Measurements from ENCODE around the gene PIKFYVE.
"Not testable (repeated sequence)": the region's sequence is repeated elsewhere in the genome, so short reads cannot be mapped to it uniquely, and the experiment has no call there.

The PIKFYVE gene

DNA sequence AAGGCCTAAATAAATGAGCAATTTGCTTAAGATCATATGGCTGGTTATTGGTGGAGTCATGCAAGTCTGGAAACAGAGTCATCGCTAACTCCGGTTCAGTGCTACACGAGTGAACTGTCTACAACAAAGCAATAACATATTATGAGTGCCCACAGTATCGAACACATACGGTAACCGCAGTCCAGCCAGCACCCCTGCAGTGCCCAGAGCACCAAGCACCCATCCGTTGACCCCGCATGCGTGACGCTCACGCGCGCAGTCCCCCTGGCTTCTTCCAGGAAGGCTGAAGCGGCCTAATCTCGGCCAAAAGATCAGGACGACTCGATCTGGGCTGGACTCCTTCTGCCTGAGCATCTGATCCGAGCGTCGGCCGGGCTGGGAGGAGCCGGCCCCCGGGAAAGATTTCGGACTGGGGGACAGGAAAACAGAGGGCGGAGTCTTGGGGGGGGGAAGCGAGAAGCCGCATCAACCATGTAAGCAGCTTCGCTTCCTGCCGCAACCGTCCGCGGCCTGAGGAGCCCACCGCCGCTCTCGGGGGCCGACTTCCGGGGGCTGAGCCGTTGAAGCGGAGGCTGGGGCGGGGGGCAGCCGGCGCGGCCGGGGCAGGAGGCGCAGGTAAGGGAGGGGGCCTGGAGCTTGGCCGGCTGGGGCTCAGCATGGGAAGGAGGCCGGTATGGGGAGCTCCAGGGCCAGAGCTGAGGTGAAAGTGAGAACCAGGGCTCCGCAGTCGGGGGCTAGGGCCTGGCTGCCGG, at the start of gene PIKFYVE:
PIKFYVE (plus strand) TSS at position 455 of the 752 bp plus-strand sequence. CDS start 5,265 bp downstream, outside the sequence.
- peak; percentile 73 to 76 for DNase-seq (ENCODE audit: low read depth in 2 of 2)

DNA sequence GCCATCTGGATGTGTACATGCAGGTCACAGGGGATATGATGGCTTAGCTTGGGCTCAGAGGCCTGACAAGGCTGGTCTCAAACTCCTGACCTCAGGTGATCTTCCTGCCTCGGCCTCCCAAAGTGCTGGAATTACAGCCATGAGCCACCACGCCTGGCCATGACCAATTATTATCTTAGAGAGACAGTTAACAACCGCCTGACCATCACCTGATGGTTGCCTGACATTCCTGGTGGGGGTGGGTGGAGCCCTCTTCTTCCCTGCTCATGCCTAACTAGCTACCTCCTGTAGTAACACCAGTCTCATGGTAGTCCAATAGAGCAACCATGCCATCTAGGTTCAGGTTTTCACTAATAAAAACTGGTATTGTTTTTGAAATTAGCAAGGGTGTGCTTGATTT, 44.2 kb upstream of the PIKFYVE start:
- DNase-seq (ENCODE audit: low read depth in 2 of 2) = not testable (repeated sequence)

- no peak for DNase-seq (ENCODE audit: low read depth in 2 of 2)
Measured at GRCh38 chr2:208222351-208222750, 43.7 kb upstream of the PIKFYVE start.

- no peak for DNase-seq (ENCODE audit: low read depth in 2 of 2)
Measured at GRCh38 chr2:208224802-208225201, 41.3 kb upstream of the PIKFYVE start.

GRCh38 chr2:208227581-208228232, 38.3 kb upstream of the PIKFYVE start:
- DNase-seq (ENCODE audit: low read depth in 2 of 2) = no peak

DNA sequence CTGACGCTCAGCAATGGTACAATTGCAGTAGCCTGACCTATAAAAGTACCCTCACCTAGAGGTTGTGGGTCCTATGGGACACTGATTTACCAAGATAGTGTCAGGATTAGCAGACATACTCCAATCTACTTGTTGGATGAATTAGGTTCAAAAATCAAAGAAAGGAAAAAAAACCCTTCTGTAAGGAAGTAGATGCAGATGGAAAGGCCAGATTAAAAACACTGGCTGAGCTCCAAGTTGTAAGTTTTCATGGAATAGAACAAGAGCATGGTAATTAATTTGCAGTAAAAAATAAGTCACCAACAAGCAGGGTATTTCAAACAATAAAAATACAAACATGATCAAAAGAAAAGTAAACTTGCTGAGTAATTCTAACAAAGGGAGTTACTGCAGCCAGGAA, 37.6 kb upstream of the PIKFYVE start:
- no peak for DNase-seq (ENCODE audit: low read depth in 2 of 2)

DNA sequence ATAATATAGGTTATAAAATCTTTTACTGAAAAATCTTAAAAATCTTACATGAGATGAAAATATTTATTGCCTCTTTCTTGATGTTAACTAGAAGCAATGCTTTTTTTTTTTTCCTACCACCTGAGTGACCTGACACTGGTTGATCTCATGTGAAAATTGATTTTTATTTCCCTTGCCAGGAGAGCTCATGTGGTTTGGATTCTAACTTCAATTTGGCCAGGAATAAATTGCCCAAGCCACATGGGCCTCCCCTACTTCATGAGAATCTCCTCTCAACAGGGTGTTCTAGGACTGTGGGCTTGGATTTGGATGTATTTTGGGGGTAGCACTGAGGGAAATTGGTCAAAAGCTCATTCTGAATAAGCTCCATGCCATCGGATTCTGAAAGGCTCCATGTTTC, 31.3 kb upstream of the PIKFYVE start:
- DNase-seq (ENCODE audit: low read depth in 2 of 2) = no peak

- no peak for DNase-seq (ENCODE audit: low read depth in 2 of 2)
Measured at GRCh38 chr2:208235860-208236259, 30.2 kb upstream of the PIKFYVE start.

GRCh38 chr2:208239770-208240493, 26.1 kb upstream of the PIKFYVE start:
- DNase-seq (ENCODE audit: low read depth in 2 of 2) = no peak

- DNase-seq (ENCODE audit: low read depth in 2 of 2) = no peak
Measured at GRCh38 chr2:208240619-208241209, 25.3 kb upstream of the PIKFYVE start.

DNA sequence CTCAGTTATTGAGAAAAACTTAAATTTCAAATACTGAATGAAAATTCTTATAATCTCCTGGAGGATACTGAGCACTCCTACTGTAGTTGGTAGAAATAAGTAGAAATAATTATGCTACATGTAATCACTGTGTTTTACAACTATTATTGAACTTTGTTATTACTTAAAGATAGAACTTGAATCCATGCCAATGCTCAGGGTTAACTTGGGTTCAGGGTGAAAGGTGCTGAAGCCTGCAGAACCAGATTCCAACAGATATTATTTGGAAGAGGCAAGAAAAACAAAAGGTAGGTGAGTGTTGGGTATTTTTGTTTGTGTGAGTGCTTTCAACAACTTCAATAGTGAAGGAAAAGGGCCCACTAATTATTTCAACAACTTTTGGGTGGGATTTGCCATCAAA, 21.6 kb upstream of the PIKFYVE start:
- no peak for DNase-seq (ENCODE audit: low read depth in 2 of 2)

- no peak for DNase-seq (ENCODE audit: low read depth in 2 of 2)
Measured at GRCh38 chr2:208245746-208246145, 20.3 kb upstream of the PIKFYVE start.

- no peak for DNase-seq (ENCODE audit: low read depth in 2 of 2)
Measured at GRCh38 chr2:208248601-208249000, 17.5 kb upstream of the PIKFYVE start.

- DNase-seq (ENCODE audit: low read depth in 2 of 2) = no peak
Measured at GRCh38 chr2:208249296-208249695, 16.8 kb upstream of the PIKFYVE start.

GRCh38 chr2:208250388-208250787, 15.7 kb upstream of the PIKFYVE start:
- no peak for DNase-seq (ENCODE audit: low read depth in 2 of 2)

GRCh38 chr2:208251098-208251497, 15.0 kb upstream of the PIKFYVE start:
- no peak for DNase-seq (ENCODE audit: low read depth in 2 of 2)

GRCh38 chr2:208252716-208253492, 13.2 kb upstream of the PIKFYVE start:
- no peak for DNase-seq (ENCODE audit: low read depth in 2 of 2)

DNA sequence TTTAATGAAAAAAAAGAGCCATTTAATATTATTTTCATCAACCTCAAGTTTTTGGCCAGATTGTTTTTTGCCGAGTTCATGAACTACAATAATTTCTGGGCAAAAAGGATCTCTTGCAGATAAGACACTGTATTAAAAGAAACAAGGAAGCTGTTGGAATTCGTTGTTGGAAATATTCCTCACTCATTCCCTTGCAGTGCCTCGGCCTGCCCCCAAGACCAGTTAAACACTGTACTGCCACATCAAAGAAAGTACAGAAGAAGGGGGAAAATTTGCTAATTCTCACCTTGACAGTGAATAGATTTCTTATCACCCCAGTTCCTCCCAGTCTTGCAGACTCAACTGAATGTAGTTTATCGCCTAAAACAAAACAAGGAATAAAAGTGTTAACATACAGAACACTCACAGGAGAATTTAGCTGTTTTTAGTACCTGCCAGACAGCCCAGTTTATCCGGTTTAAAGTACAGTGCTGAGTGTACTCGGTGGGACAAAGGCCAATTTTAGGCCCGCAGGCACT, 12.4 kb upstream of the PIKFYVE start:
- no peak for DNase-seq (ENCODE audit: low read depth in 2 of 2)

DNA sequence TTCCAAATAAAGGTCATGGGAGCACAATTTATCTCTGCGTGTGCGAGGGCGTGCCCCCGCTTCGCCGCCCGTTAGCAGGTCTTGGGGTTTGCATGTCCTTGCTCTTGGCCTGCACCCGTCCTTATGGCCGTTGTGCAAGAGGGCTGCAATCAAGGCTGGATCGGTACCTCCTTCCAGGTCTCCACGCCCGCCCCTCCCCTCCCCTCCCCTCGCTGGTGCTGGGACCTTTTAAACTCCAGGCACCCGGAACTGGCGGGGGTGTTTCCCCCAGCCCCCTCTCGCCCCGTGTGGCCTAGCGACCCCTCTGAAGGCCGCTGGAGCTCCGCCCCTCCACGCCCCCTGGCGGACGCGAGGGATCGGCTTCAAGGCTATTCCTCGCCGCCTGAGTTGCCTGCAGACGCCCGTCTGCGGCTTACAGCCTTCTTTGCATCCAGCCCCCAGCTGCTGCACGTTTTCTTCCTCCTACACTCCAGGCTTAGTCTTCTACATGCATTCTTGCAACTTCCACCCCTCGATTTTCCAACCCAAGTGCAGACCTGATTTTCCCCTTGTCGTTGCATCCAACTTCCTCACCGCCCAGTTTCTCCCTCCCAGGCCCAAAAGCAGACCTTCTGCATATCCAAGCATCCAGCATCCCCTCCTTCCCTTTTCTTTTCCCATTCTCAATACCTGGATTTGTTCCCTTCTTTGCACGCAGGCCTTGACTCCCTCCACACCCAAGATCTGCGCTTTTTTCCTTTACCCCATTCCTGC, 11.8 kb upstream of the PIKFYVE start:
- peak; percentile 59 to 64 for DNase-seq (ENCODE audit: low read depth in 2 of 2)

GRCh38 chr2:208254871-208255556, 11.0 kb upstream of the PIKFYVE start, which contains the start of gene IDH1:
IDH1 (minus strand) TSS chr2:208255071; CDS start chr2:208251551, 3,520 bp downstream.
- DNase-seq (ENCODE audit: low read depth in 2 of 2) = peak; percentile 89 to 90

All from stimulated activated CD8-positive, alpha-beta memory T cell treated with anti-CD3 and anti-CD28 coated beads, Interleukin-2, amount 100 ng/mL, for 1 hour (primary cell).